WERI-Rb-1 (cell line): Measurements from ENCODE around the gene PLEKHG4B.
A peak's percentile ranks its signal among the peaks of the same experiment; 100 is the strongest.

ENCODE experiments used
- DNase-seq: peaks from one replicate; pipeline ENCODE4 v3.0.0-alpha.2; 2020
- H3K27ac ChIP-seq: fragments of 250-450 bp; sonication (Bioruptor Pico); 2 replicates; pipeline ENCODE4 v1.5.1; 2020; ENCODE audit warnings: mild to moderate bottlenecking, moderate library complexity
- H3K27me3 ChIP-seq: fragments of 250-450 bp; sonication (Bioruptor Pico); 2 replicates; pipeline ENCODE4 v1.5.1; 2021; ENCODE audit warnings: mild to moderate bottlenecking, low read depth, moderate library complexity; ENCODE audit not compliant: insufficient read depth, severe bottlenecking
- H3K36me3 ChIP-seq: fragments of 250-450 bp; sonication (Bioruptor Pico); 2 replicates; pipeline ENCODE4 v1.5.1; 2020; ENCODE audit warnings: mild to moderate bottlenecking, moderate library complexity
- H3K4me3 ChIP-seq: 2 replicates; pipeline ENCODE4 v1.5.1; 2011; ENCODE audit warnings: low read depth, mild to moderate bottlenecking, control low read depth, low read length
- H3K9me3 ChIP-seq: fragments of 250-450 bp; sonication (Bioruptor Pico); 2 replicates; pipeline ENCODE4 v1.5.1; 2021; ENCODE audit warnings: mild to moderate bottlenecking, moderate library complexity; ENCODE audit not compliant: severe bottlenecking
- TF ChIP-seq, protein P1 (sequence below): IDR thresholded peaks from 2 replicates; pipeline ENCODE4 v1.5.1; 2011; ENCODE audit warnings: low read depth, mild to moderate bottlenecking, control low read depth, inconsistent platforms, low read length

The PLEKHG4B gene

DNA sequence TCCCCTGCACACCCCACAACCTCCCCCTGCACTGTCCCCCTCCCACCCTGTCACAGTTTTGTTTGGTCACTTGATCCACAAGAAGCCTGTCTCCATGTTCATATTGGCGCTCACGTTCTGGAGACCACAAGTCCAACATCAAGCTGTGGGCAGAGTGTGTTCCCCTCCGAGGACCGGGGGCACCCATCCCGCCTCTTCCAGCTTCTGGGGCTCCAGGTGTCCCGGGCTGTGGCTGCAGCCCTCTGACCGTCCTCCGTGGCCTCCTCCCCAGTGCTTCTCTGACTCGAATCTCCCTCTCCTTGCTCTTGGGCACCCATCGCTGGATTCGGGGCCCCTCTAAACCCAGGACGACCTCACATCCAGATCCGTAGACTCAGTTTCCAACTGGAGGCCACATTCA lies 49.2 kb downstream of the PLEKHG4B start:
- H3K9me3 ChIP-seq = no peaks in the 10 kb centered on the region
- DNase-seq = no peak
- peaks cover 9% of the 10 kb centered on the region for H3K27me3 ChIP-seq
- no peak overlapping the region for H3K4me3 ChIP-seq
- TF ChIP-seq, protein P1, sequence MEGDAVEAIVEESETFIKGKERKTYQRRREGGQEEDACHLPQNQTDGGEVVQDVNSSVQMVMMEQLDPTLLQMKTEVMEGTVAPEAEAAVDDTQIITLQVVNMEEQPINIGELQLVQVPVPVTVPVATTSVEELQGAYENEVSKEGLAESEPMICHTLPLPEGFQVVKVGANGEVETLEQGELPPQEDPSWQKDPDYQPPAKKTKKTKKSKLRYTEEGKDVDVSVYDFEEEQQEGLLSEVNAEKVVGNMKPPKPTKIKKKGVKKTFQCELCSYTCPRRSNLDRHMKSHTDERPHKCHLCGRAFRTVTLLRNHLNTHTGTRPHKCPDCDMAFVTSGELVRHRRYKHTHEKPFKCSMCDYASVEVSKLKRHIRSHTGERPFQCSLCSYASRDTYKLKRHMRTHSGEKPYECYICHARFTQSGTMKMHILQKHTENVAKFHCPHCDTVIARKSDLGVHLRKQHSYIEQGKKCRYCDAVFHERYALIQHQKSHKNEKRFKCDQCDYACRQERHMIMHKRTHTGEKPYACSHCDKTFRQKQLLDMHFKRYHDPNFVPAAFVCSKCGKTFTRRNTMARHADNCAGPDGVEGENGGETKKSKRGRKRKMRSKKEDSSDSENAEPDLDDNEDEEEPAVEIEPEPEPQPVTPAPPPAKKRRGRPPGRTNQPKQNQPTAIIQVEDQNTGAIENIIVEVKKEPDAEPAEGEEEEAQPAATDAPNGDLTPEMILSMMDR = no peak
- no peak overlapping the region for H3K27ac ChIP-seq
- H3K36me3 ChIP-seq = no peaks in the 10 kb centered on the region

DNA sequence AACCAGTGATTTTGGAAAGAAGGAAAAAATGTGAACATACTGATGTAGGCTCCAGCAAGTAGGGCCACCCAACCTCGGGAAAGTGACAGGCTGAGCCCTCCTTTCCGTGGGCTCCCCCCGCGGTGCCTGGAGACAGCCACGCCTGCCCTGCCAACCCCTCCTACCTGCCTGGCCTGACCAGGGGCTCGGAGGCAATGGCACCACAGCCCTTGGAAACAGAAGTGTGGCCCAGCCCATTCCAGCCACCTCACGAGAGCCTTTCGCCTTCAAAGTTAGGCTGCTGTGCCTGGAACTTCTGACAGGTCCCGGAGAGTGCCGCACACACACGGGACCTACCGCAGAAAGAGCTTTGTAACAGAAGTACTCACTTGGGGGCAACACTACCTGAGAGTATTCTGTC lies 49.8 kb downstream of the PLEKHG4B start:
- peaks cover 2% of the 10 kb centered on the region for H3K9me3 ChIP-seq
- no peak for DNase-seq
- TF ChIP-seq, protein P1 = no peak
- H3K27me3 ChIP-seq = peaks cover 9% of the 10 kb centered on the region
- no peaks in the 10 kb centered on the region for H3K36me3 ChIP-seq
- no peak overlapping the region for H3K27ac ChIP-seq
- H3K4me3 ChIP-seq = no peak overlapping the region

- TF ChIP-seq, protein P1 = 0 out of 2 replicates have a peak, but pooled peaks have one; percentile 11
- DNase-seq = no peak
- Histone ChIP-seq H3K27ac (no peak overlapping the region), H3K4me3 (no peak overlapping the region), H3K36me3 (no peaks in the 10 kb centered on the region), H3K27me3 (peaks cover 9% of the 10 kb centered on the region), H3K9me3 (peaks cover 8% of the 10 kb centered on the region)
Observed at GRCh38 chr5:142246-142810, 50.4 kb downstream of the PLEKHG4B start.

GRCh38 chr5:143041-143440 lies 51.1 kb downstream of the PLEKHG4B start:
- H3K27me3 ChIP-seq = peaks cover 6% of the 10 kb centered on the region
- TF ChIP-seq, protein P1 = no peak
- no peaks in the 10 kb centered on the region for H3K36me3 ChIP-seq
- H3K27ac ChIP-seq = no peak overlapping the region
- DNase-seq = no peak
- no peak overlapping the region for H3K4me3 ChIP-seq
- peaks cover 15% of the 10 kb centered on the region for H3K9me3 ChIP-seq

GRCh38 chr5:144941-145340 lies 53.0 kb downstream of the PLEKHG4B start:
- Histone ChIP-seq H3K9me3 (peaks cover 20% of the 10 kb centered on the region), H3K27ac (no peak overlapping the region), H3K4me3 (no peak overlapping the region), H3K27me3 (peaks cover 5% of the 10 kb centered on the region), H3K36me3 (no peaks in the 10 kb centered on the region)
- TF ChIP-seq, protein P1 = no peak
- DNase-seq = no peak
